ENCODE data around the gene A4GALT. TPM values are rescaled to one million over a fixed set of nuclear protein-coding genes. Genes with fewer than 3 reads are reported as not detected.

A4GALT gene
- total and polyA plus RNA-seq, 10 of the 15 experiments (the other 5 are each of a cell fraction or from before 2014, with no cell fraction given), result 0.04 to 3.9 (median 2.3) TPM; not detected in 1

- 0 out of 2 replicates have a peak, but pooled peaks have one; percentile 26 for TF ChIP-seq MTA2 (IDR thresholded peaks at IDR 0.05; ENCODE audit: low read depth)
- TF ChIP-seq GABPA (IDR thresholded peaks at IDR 0.05; ENCODE audit: low read depth), result no peak
- peak; percentile 85 to 92 for TF ChIP-seq IKZF2 (IDR thresholded peaks at IDR 0.05)
- TF ChIP-seq PML (IDR thresholded peaks at IDR 0.05; ENCODE audit: low read length), result no peak
- TF ChIP-seq ZSCAN29 (IDR thresholded peaks at IDR 0.05), result no peak
- no peak for TF ChIP-seq HDAC6 (IDR thresholded peaks at IDR 0.05; ENCODE audit: unreplicated experiment)
- no peak for TF ChIP-seq FOS (IDR thresholded peaks at IDR 0.05; ENCODE audit: borderline replicate concordance, extremely low read depth, insufficient read length)
- no peak for TF ChIP-seq ZNF384 (IDR thresholded peaks at IDR 0.05; ENCODE audit: borderline replicate concordance, low read depth, low read length)
- TF ChIP-seq MXI1 (IDR thresholded peaks at IDR 0.05; ENCODE audit: low read depth, low read length), result peak; percentile 48
- peak; percentile 61; the same call in 1 of the 2 replicates for TF ChIP-seq CBFB (IDR thresholded peaks at IDR 0.05; ENCODE audit: low read depth)
- TF ChIP-seq SREBF2 (IDR thresholded peaks at IDR 0.05; ENCODE audit: low read length), result no peak
- TF ChIP-seq GATAD2B (conservative IDR thresholded peaks at IDR 0.05; ENCODE audit: low read depth), result peak; percentile 81
- TF ChIP-seq ZNF217 (IDR thresholded peaks at IDR 0.05), result peak; percentile 98
- TF ChIP-seq RAD51 (IDR thresholded peaks at IDR 0.05), result peak; percentile 68
- TF ChIP-seq SKIL (IDR thresholded peaks at IDR 0.05; ENCODE audit: low read depth, poor library complexity, severe bottlenecking), result no peak
- TF ChIP-seq RCOR1 (conservative IDR thresholded peaks at IDR 0.05; ENCODE audit: low read depth, low read length), result no peak
- TF ChIP-seq, protein P1, sequence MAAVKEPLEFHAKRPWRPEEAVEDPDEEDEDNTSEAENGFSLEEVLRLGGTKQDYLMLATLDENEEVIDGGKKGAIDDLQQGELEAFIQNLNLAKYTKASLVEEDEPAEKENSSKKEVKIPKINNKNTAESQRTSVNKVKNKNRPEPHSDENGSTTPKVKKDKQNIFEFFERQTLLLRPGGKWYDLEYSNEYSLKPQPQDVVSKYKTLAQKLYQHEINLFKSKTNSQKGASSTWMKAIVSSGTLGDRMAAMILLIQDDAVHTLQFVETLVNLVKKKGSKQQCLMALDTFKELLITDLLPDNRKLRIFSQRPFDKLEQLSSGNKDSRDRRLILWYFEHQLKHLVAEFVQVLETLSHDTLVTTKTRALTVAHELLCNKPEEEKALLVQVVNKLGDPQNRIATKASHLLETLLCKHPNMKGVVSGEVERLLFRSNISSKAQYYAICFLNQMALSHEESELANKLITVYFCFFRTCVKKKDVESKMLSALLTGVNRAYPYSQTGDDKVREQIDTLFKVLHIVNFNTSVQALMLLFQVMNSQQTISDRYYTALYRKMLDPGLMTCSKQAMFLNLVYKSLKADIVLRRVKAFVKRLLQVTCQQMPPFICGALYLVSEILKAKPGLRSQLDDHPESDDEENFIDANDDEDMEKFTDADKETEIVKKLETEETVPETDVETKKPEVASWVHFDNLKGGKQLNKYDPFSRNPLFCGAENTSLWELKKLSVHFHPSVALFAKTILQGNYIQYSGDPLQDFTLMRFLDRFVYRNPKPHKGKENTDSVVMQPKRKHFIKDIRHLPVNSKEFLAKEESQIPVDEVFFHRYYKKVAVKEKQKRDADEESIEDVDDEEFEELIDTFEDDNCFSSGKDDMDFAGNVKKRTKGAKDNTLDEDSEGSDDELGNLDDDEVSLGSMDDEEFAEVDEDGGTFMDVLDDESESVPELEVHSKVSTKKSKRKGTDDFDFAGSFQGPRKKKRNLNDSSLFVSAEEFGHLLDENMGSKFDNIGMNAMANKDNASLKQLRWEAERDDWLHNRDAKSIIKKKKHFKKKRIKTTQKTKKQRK (IDR thresholded peaks at IDR 0.05; ENCODE audit: low read depth, low read length), result no peak
- TF ChIP-seq CREB1 (IDR thresholded peaks at IDR 0.05; ENCODE audit: low read depth), result no peak
- TF ChIP-seq TAF1 (IDR thresholded peaks at IDR 0.05; ENCODE audit: borderline replicate concordance, low read depth, low read length), result no peak
- TF ChIP-seq NR2F1 (conservative IDR thresholded peaks at IDR 0.05), result no peak; the same call in 1 of the 2 replicates
- TF ChIP-seq SMARCA5 (IDR thresholded peaks at IDR 0.05), result peak; percentile 97
- no peak for TF ChIP-seq EGR1 (IDR thresholded peaks at IDR 0.05; ENCODE audit: borderline replicate concordance in 1 of 2, low read depth in 2 of 2, low read length in 2 of 2)
- TF ChIP-seq E2F8 (IDR thresholded peaks at IDR 0.05; ENCODE audit: low read depth, partially characterized antibody), result no peak
- no peak for TF ChIP-seq EZH2 (IDR thresholded peaks at IDR 0.05; ENCODE audit: borderline replicate concordance, control insufficient read depth, low read depth, low read length)
- peak; percentile 64 to 78 for TF ChIP-seq BHLHE40 (IDR thresholded peaks at IDR 0.05; ENCODE audit: borderline replicate concordance in 1 of 2, low read depth in 2 of 2, low read length in 1 of 2)
These were observed 4.0 kb downstream of the A4GALT start (continued) for GRCh38 chr22:42716649-42717127.
